Gastrocnemius medialis (tissue), 4 donors: ENCODE measurements around the gene DGLUCY. TPM values are rescaled to one million over a fixed set of nuclear protein-coding genes. Genes with fewer than 3 reads are reported as not detected.
"Not testable (repeated sequence)": the region's sequence is repeated elsewhere in the genome, so short reads cannot be mapped to it uniquely, and the experiment has no call there.

Experiments
- ATAC-seq, 2 donors: fragments of 150-250 bp; one replicate each; pipeline ENCODE4 v1.9.1; 2016
- DNase-seq, 2 donors: peaks; one replicate each; pipeline ENCODE4 v3.0.0-alpha.2; 2019
- H3K27ac ChIP-seq, 4 donors: fragments of 200-600 bp; sonication (generic); 1 replicate in 1 of 4; 2 replicates in 3 of 4; pipeline ENCODE4 v1.5.1; 2016 to 2018; ENCODE audit warnings: mild to moderate bottlenecking in 2 of 4, moderate library complexity in 1 of 4
- H3K27me3 ChIP-seq, 3 donors: fragments of 200-600 bp; sonication (generic) in 2 of 3; 1 replicate in 1 of 3; 2 replicates in 2 of 3; pipeline versions ENCODE4 v1.5.1 to v1.6.0; 2016 to 2019; ENCODE audit warnings: mild to moderate bottlenecking in 1 of 3, moderate library complexity in 1 of 3
- H3K36me3 ChIP-seq, 2 donors: fragments of 200-600 bp; sonication (generic) in 1 of 2; one replicate each; pipeline ENCODE4 v1.5.1; 2017 to 2018
- H3K4me1 ChIP-seq, 2 donors: fragments of 200-600 bp; sonication (generic) in 1 of 2; one replicate each; pipeline ENCODE4 v1.5.1; 2016 to 2017; ENCODE audit warnings: mild to moderate bottlenecking in 2 of 2
- H3K4me3 ChIP-seq, 4 donors: fragments of 200-600 bp; sonication (generic) in 3 of 4; 1 replicate in 1 of 4; 2 replicates in 3 of 4; pipeline ENCODE4 v1.5.1; 2016 to 2019; ENCODE audit warnings: mild to moderate bottlenecking in 2 of 4
- H3K9me3 ChIP-seq, 3 donors: fragments of 200-600 bp; sonication (generic) in 2 of 3; 1 replicate in 1 of 3; 2 replicates in 2 of 3; pipeline ENCODE4 v1.5.1; 2016 to 2019
- POLR2A ChIP-seq, 2 donors: fragments of 450-650 bp; IDR thresholded peaks; one replicate each; pipeline ENCODE4 v1.6.1; 2017; ENCODE audit warnings: antibody characterized with exemption in 2 of 2, mild to moderate bottlenecking in 2 of 2, moderate library complexity in 2 of 2
- in situ Hi-C, 4 donors: fragments of 200-750 bp; cut with MboI; loops; one replicate each; pipeline versions ENCODE4 v1.15.0 to v1.8.0; 2017; ENCODE audit warnings: low sequenced_read_pairs in 4 of 4
- intact Hi-C: fragments of 100-400 bp; cut with DNase I; formaldehyde crosslinking; loops from one replicate; pipeline ENCODE4 v1.15.1; 2023; ENCODE audit warnings: low total_unique reads
- total RNA-seq, 4 donors: library from RNA; depleted of rRNA; stranded (reverse); fragments of >200 nt; gene quantifications; one replicate each; pipeline versions ENCODE4 v1.1.0 to v1.2.3, GENCODE V29; 2016
- TF ChIP-seq, protein P1 (sequence below), 5 experiments: fragments of 450-650 bp in 3 of 5; fragments of 200-600 bp in 2 of 5; sonication (generic) in 2 of 5; IDR thresholded peaks in 4 of 5; conservative IDR thresholded peaks in 1 of 5; 1 replicate in 4 of 5; 2 replicates in 1 of 5; pipeline ENCODE4 v1.5.1; 2016 to 2019; ENCODE audit warnings: antibody characterized with exemption in 5 of 5, mild to moderate bottlenecking in 3 of 5, moderate library complexity in 3 of 5

The DGLUCY gene
- total RNA-seq, 4 donors from 2014 or later: 29.3 to 93.7 (median 67.8) TPM

DNA sequence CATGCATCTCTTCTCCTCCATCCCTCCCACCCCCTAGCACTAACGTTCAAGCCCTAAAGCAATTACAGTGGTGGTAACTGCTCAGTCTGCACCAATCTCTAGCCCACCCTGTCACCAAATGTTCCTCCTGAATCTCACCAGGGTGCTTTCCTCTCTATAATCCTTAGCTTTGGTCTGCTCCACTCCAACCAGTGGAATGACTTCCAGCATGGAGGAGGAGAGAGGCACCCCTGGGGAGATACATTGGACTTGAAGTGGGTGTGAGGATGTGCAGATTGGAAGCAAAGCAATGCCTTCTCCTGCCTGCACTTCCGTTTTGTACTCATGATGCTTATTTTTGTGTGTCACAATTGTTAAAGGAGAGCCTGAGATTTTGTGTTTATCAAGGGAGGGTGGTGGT lies 29.4 kb upstream of the DGLUCY start:
- H3K27me3 ChIP-seq: no peaks in the 10 kb centered on the region
- H3K27ac ChIP-seq: no peak overlapping the region
- no peak overlapping the region for H3K4me3 ChIP-seq
- ATAC-seq (no peak), DNase-seq (no peak)
- H3K9me3 ChIP-seq: no peaks in the 10 kb centered on the region
- H3K4me1 ChIP-seq: no peaks in the 10 kb centered on the region
- no peaks in the 10 kb centered on the region for H3K36me3 ChIP-seq
- TF ChIP-seq, protein P1, sequence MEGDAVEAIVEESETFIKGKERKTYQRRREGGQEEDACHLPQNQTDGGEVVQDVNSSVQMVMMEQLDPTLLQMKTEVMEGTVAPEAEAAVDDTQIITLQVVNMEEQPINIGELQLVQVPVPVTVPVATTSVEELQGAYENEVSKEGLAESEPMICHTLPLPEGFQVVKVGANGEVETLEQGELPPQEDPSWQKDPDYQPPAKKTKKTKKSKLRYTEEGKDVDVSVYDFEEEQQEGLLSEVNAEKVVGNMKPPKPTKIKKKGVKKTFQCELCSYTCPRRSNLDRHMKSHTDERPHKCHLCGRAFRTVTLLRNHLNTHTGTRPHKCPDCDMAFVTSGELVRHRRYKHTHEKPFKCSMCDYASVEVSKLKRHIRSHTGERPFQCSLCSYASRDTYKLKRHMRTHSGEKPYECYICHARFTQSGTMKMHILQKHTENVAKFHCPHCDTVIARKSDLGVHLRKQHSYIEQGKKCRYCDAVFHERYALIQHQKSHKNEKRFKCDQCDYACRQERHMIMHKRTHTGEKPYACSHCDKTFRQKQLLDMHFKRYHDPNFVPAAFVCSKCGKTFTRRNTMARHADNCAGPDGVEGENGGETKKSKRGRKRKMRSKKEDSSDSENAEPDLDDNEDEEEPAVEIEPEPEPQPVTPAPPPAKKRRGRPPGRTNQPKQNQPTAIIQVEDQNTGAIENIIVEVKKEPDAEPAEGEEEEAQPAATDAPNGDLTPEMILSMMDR (IDR thresholded peaks at IDR 0.05 in 4 of 5, conservative IDR thresholded peaks at IDR 0.05 in 1 of 5): no peak
- TF ChIP-seq POLR2A (IDR thresholded peaks at IDR 0.05): no peak
- intact Hi-C loops (no loop called here), in situ Hi-C loops (no loop called here)

DNA sequence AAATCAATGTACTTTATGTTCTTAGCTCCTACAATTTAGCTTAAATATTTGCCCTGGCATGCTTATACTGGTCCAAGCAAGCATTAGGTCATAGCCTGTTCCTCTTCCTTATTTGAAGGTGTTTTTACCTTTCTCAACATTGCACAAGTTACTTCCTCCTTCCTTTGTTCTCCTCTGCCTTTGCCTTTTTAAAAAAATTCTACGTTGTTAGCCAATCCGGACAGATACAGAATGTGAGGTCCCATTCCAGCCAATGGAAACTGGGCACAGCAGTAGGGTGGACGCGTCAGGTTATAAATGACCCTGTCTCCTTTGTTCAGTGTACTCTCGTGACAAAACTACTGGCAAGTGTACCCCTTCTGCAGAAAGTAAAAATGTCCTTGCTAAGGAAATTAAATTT lies 26.4 kb upstream of the DGLUCY start:
- H3K4me1 ChIP-seq, H3K9me3 ChIP-seq, DNase-seq, intact Hi-C loops, H3K36me3 ChIP-seq, H3K27me3 ChIP-seq, H3K27ac ChIP-seq, in situ Hi-C loops, ATAC-seq, H3K4me3 ChIP-seq: not testable (repeated sequence)

DNA sequence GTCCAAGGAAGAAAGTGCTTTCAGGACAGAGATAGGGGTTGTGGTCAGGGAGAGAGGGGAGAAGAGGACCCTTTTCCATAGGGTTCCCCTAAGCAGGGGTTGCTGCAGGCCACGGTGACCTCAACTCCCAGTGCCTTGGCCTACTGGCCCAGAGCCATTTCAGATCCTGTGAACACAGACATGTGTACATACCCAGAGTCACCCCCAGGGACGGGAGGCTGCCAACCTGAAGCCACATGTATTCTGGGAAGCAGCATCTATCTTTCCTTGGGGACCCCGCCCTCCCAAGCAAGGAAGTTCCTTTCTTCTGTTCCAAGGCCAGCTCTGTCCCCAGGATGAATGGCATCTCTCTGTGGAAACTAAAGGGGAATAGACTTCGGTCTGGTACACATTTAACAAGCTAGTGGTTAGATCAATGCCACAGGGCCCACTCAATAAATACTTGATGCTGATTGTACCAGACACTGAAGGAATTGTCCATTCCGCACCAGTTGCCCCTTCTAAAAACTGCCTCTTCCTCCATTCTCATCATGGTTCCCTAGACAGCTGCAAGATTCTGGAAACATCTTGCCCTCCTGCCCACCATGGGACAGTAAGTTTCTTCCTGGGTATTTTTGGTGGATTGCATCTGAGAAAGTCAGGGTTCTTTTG lies 25.2 kb upstream of the DGLUCY start:
- H3K9me3 ChIP-seq: no peaks in the 10 kb centered on the region
- H3K27ac ChIP-seq: no peak overlapping the region
- H3K27me3 ChIP-seq: no peaks in the 10 kb centered on the region
- no peak for ATAC-seq
- H3K4me1 ChIP-seq: peaks cover 2 to 6% of the 10 kb centered on the region in 2 donors
- in situ Hi-C loops: no loop called here
- DNase-seq: no peak
- H3K4me3 ChIP-seq: no peak overlapping the region
- H3K36me3 ChIP-seq: no peaks in the 10 kb centered on the region
- no peak for TF ChIP-seq POLR2A (IDR thresholded peaks at IDR 0.05)
- TF ChIP-seq, protein P1 (IDR thresholded peaks at IDR 0.05 in 4 of 5, conservative IDR thresholded peaks at IDR 0.05 in 1 of 5): no peak
- intact Hi-C loops: no loop called here

DNA sequence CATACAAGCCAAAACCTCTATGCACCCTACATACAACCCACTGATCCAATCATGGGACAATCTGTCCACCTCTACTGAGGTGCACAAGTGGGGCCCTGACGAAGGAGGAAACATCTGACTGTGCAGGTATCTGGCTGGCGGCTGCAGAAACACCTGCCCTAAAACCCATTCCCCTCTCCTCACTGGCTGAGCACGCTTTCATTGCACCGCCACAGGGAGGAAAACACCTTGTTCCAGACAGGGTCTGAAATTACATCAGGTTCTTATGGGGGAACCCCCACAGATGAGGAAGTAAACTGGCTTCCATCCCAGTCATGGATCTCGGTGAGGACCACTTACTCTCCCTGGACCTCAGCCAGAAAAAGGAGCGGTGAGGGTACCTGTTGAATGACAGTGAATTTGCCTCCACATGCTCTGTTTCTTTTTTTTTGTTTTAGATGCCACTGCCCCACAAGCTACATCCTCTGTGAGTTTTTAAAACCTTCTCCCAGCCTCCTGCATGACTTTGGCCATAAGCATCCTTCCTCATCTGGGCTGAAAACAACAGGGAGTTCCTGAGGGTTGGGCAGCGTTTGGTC lies 23.8 kb upstream of the DGLUCY start:
- in situ Hi-C loops (no loop called here), intact Hi-C loops (loop anchor here (5.0 kb wide), 1 partner anchor 57 kb away; no protein-coding TSS in a partner anchor)
- no peak overlapping the region for H3K27ac ChIP-seq

DNA sequence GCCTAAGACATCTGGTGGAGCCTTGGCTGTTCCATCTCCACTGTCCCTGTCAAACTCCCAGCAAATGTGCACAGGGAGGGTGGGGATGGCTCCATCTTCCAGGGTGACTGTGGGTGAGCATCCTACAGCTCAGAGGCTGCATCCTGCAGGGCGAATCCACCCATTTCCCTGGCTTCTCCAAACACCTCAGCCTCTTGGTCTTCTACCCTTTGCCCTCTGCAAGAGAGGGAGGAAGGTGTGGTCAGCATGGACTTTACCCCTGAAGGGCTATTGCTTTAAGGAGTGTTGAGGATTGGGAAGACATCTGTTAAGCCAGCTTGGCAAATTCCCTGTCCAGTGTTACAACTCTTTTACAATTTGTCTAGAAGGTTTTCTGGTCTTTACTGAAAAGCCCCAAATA lies 23.1 kb upstream of the DGLUCY start:
- in situ Hi-C loops: no loop called here
- ATAC-seq (no peak), DNase-seq (no peak)
- no peaks in the 10 kb centered on the region for H3K36me3 ChIP-seq
- H3K27me3 ChIP-seq: no peaks in the 10 kb centered on the region
- intact Hi-C loops: loop anchor here (5.0 kb wide), 1 partner anchor 57 kb away; no protein-coding TSS in a partner anchor
- no peak overlapping the region for H3K4me3 ChIP-seq
- H3K27ac ChIP-seq: no peak overlapping the region
- no peaks in the 10 kb centered on the region for H3K9me3 ChIP-seq
- H3K4me1 ChIP-seq: peaks cover 13 to 25% of the 10 kb centered on the region in 2 donors
- TF ChIP-seq, protein P1 (IDR thresholded peaks at IDR 0.05 in 4 of 5, conservative IDR thresholded peaks at IDR 0.05 in 1 of 5): no peak
- no peak for TF ChIP-seq POLR2A (IDR thresholded peaks at IDR 0.05)

More for the DNA sequence above, 23.8 kb upstream of the DGLUCY start:
- no peaks in the 10 kb centered on the region for H3K9me3 ChIP-seq
- no peak for DNase-seq
- TF ChIP-seq, protein P1 (IDR thresholded peaks at IDR 0.05 in 4 of 5, conservative IDR thresholded peaks at IDR 0.05 in 1 of 5): no peak
- H3K27me3 ChIP-seq: no peaks in the 10 kb centered on the region
- H3K4me1 ChIP-seq: peaks cover 9 to 19% of the 10 kb centered on the region in 2 donors
- no peak for ATAC-seq
- H3K4me3 ChIP-seq: no peak overlapping the region
- no peaks in the 10 kb centered on the region for H3K36me3 ChIP-seq
